Stimulated activated CD8-positive, alpha-beta memory T cell treated with anti-CD3 and anti-CD28 coated beads, Interleukin-7, amount 100 ng/mL, for 1 hour (primary cell): ENCODE data around the gene CCDC191.
A peak's percentile ranks its signal among the peaks of the same experiment; 100 is the strongest.

Experiments
- DNase-seq, 2 donors: peaks; one replicate each; pipeline ENCODE4 v3.0.0-alpha.2; 2020; ENCODE audit warnings: low read depth in 2 of 2

The CCDC191 gene

GRCh38 chr3:113954091-113954685 lies 102.1 kb downstream of the CCDC191 start:
- no peak for DNase-seq

DNA sequence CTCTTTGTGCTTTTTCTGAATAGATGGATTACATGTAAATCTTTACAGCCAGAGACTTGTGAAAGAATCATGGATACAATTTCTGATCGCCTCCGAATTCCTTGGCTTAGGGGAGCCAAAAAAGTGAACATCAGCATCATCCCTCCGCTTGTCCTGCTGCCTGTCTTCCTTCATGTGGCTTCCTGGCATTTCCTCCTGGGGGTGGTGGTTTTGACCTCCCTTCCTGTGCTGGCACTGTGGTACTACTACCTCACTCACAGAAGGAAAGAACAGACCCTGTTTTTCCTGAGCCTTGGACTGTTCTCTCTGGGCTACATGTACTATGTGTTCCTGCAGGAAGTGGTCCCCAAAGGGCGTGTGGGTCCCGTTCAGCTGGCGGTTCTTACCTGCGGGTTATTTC lies 102.6 kb downstream of the CCDC191 start:
- DNase-seq, result no peak

DNA sequence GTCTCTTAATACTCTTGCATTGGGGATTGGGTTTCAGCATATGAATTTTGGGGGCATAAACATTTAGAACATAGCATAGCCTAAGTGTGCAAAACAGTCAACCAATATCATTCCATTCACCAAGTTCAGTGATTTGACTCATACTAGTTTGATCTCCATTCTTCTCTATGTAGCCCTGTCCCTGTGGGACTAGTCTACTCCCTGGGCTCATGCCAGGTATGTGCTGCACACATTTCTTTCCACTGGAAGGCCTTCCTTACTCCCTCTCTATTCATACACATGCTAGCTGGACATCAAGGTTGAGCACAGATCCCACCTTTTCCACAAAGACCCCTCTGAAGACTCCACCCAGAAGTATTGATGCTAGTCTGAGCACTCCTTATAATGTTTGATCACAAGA lies 103.4 kb downstream of the CCDC191 start:
- no peak for DNase-seq

GRCh38 chr3:113948015-113948917 lies 108.1 kb downstream of the CCDC191 start:
- DNase-seq, result no peak

DNA sequence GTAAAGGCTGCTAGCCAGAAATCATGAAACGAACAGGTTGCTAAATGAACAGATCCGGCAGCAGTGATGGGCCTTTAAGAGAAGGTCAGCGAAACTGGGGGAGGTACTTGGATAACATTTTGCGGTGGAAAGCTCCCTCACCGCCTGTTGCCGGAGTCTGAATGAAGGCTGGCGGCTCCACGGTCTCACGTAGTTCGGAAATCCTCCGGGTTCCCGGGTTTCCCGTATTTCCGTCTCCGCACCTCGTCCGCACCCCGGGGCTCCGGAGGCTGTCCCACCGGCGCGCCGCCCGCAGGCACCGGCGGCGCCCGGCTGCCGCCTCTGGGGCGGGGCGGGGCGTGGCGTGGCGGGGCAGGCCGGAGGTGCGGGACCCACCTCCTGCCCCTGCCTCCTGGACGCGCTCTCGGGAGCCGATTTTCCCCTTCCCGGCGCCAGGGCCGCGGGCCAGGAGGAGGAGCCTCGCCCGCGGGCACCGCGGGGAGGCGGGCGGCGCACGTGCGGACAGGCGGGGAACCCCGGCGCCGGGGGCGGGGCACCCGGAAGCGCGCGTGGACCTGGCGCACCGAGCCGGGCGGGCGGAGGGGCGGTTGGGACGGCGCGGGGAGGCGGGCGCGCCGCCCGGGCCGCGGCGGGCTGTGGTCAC lies 108.8 kb downstream of the CCDC191 start, which contains the start of gene ZDHHC23:
Gene ZDHHC23 (plus strand): TSS at position 642 of the 643 bp plus-strand sequence. CDS start 790 bp downstream, outside the sequence.
- DNase-seq, result peak; percentile 23 to 39

- DNase-seq, result no peak
Measured at GRCh38 chr3:113946831-113947230, 109.5 kb downstream of the CCDC191 start.

DNA sequence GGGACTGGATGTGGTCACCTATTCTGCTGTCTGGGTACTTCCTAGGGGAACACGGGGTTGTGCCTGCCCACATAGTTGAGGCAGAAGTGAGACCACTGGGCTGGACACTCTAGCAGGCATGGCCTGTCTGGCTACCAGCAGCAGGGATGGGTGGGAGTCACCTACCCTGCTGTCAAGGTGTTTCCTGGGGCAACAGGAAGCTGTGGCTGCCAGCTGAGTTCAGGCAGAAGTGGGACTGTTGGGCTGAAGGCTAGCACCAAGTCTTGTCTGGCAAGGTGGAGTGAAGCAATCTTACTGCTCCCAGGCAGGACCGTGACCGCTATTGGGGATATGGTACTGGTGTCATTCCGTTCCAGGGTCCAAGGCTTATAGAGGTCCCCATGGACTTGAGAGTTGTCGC lies 128.8 kb downstream of the CCDC191 start:
- no peak for DNase-seq

- DNase-seq, result no peak
Measured at GRCh38 chr3:113914646-113915045, 141.7 kb downstream of the CCDC191 start.
